ENCODE results near the gene CNTNAP2.

CNTNAP2 gene

GRCh38 chr7:148148456-148148855 lies 2031.9 kb downstream of the CNTNAP2 start:
- Histone ChIP-seq H3K36me3 (ENCODE audit: insufficient read depth, insufficient read length, low read length) (no peaks in the 10 kb centered on the region), H3K9ac (ENCODE audit: insufficient read length, low read depth) (no peak overlapping the region), H3K4me1 (ENCODE audit: insufficient read depth, insufficient read length) (no peaks in the 10 kb centered on the region), H3K4me3 (ENCODE audit: insufficient read length, low read depth) (no peak overlapping the region), H3K9me3 (ENCODE audit: insufficient read depth, low read length) (peaks cover 14% of the 10 kb centered on the region; the same call in 1 of the 2 replicates), H3K27me3 (ENCODE audit: insufficient read depth, insufficient read length) (no peaks in the 10 kb centered on the region)
- TF ChIP-seq ZNF274 (IDR thresholded peaks at IDR 0.05; ENCODE audit: low read depth, low read length): no peak
- TF ChIP-seq YY1 (IDR thresholded peaks at IDR 0.05; ENCODE audit: insufficient read depth, insufficient read length): no peak
- no peak for TF ChIP-seq SUZ12 (IDR thresholded peaks at IDR 0.05; ENCODE audit: extremely low read depth, insufficient read depth, insufficient read length)
- no peak for DNase-seq (ENCODE audit: low read depth, low spot score)

GRCh38 chr7:148149730-148150129 lies 2033.1 kb downstream of the CNTNAP2 start:
- Histone ChIP-seq H3K27me3 (ENCODE audit: insufficient read depth, insufficient read length) (no peaks in the 10 kb centered on the region), H3K9ac (ENCODE audit: insufficient read length, low read depth) (no peak overlapping the region), H3K4me3 (ENCODE audit: insufficient read length, low read depth) (no peak overlapping the region), H3K9me3 (ENCODE audit: insufficient read depth, low read length) (peaks cover 5% of the 10 kb centered on the region; the same call in 1 of the 2 replicates), H3K4me1 (ENCODE audit: insufficient read depth, insufficient read length) (no peaks in the 10 kb centered on the region), H3K36me3 (ENCODE audit: insufficient read depth, insufficient read length, low read length) (no peaks in the 10 kb centered on the region)
- DNase-seq (ENCODE audit: low read depth, low spot score): no peak
- no peak for TF ChIP-seq YY1 (IDR thresholded peaks at IDR 0.05; ENCODE audit: insufficient read depth, insufficient read length)
- no peak for TF ChIP-seq ZNF274 (IDR thresholded peaks at IDR 0.05; ENCODE audit: low read depth, low read length)
- TF ChIP-seq SUZ12 (IDR thresholded peaks at IDR 0.05; ENCODE audit: extremely low read depth, insufficient read depth, insufficient read length): no peak

DNA sequence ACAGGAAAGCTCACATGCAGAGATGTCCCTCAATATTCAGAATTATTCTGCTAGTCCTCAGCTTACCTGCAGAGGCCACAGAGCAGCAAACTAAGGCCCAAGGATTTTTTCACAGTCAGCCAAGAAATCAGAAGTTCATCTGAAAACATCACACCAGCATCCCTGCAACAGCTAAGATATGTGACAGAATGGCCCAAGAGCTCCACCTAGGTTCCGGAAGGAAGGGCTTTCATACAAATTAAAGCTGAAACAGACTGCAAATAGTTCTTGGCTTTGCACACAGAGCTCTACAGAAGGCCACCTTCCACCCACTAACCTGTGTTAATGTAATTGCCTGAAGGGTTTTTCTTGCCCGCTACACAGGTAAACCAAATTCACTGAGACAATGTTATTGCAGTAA lies 2035.2 kb downstream of the CNTNAP2 start:
- no peaks in the 10 kb centered on the region for H3K27me3 ChIP-seq (ENCODE audit: insufficient read depth, insufficient read length)
- peaks cover 2% of the 10 kb centered on the region for H3K4me1 ChIP-seq (ENCODE audit: insufficient read depth, insufficient read length)
- DNase-seq (ENCODE audit: low read depth, low spot score): no peak
- H3K36me3 ChIP-seq (ENCODE audit: insufficient read depth, insufficient read length, low read length): no peaks in the 10 kb centered on the region
- H3K9me3 ChIP-seq (ENCODE audit: insufficient read depth, low read length): peaks cover 5% of the 10 kb centered on the region; the same call in 1 of the 2 replicates
- TF ChIP-seq ZNF274 (IDR thresholded peaks at IDR 0.05; ENCODE audit: low read depth, low read length) (no peak), SUZ12 (IDR thresholded peaks at IDR 0.05; ENCODE audit: extremely low read depth, insufficient read depth, insufficient read length) (no peak), YY1 (IDR thresholded peaks at IDR 0.05; ENCODE audit: insufficient read depth, insufficient read length) (no peak)
- H3K9ac ChIP-seq (ENCODE audit: insufficient read length, low read depth): no peak overlapping the region
- no peak overlapping the region for H3K4me3 ChIP-seq (ENCODE audit: insufficient read length, low read depth)

DNA sequence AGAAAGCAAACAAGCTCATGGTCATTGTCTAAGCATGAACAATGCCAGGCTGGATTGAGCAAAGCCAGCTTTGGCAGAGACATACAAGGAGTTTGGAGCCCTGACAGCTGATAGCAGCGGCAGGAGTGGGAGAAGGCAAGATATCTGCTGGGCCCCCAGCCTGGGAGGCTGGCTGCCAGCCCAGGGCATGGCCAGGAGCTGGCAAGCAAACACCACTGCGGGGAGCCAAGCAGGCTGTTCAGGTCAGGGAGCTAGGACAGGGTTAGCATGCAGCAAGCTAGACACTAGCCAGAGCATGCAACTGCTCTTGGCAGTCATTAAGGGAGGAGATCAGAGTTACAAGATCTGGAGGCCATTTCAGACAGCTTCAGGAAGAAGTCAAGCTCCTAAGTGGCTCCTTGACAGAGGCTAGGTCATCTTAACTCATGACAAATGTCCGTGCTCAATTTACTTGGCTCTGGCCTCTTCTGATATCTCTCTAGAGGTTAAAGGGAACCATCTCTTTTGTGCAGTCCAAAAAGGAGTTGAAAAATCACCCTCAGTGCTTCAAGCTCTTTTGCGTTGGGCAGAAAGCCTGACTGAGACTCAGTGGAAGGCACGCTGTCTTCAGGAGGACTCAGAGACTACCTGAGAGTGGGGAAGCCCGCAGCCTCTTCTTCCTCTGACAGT lies 2037.1 kb downstream of the CNTNAP2 start:
- H3K27me3 ChIP-seq (ENCODE audit: insufficient read depth, insufficient read length): no peaks in the 10 kb centered on the region
- peaks cover 2% of the 10 kb centered on the region for H3K4me1 ChIP-seq (ENCODE audit: insufficient read depth, insufficient read length)
- no peaks in the 10 kb centered on the region for H3K36me3 ChIP-seq (ENCODE audit: insufficient read depth, insufficient read length, low read length)
- H3K4me3 ChIP-seq (ENCODE audit: insufficient read length, low read depth): no peak overlapping the region
- peaks cover 5% of the 10 kb centered on the region; the same call in 1 of the 2 replicates for H3K9me3 ChIP-seq (ENCODE audit: insufficient read depth, low read length)
- H3K9ac ChIP-seq (ENCODE audit: insufficient read length, low read depth): no peak overlapping the region
- no peak for DNase-seq (ENCODE audit: low read depth, low spot score)
- TF ChIP-seq YY1 (IDR thresholded peaks at IDR 0.05; ENCODE audit: insufficient read depth, insufficient read length) (no peak), ZNF274 (IDR thresholded peaks at IDR 0.05; ENCODE audit: low read depth, low read length) (no peak), SUZ12 (IDR thresholded peaks at IDR 0.05; ENCODE audit: extremely low read depth, insufficient read depth, insufficient read length) (no peak)

GRCh38 chr7:148155000-148155399 lies 2038.4 kb downstream of the CNTNAP2 start:
- TF ChIP-seq YY1 (IDR thresholded peaks at IDR 0.05; ENCODE audit: insufficient read depth, insufficient read length) (no peak), SUZ12 (IDR thresholded peaks at IDR 0.05; ENCODE audit: extremely low read depth, insufficient read depth, insufficient read length) (no peak), ZNF274 (IDR thresholded peaks at IDR 0.05; ENCODE audit: low read depth, low read length) (no peak)
- Histone ChIP-seq H3K27me3 (ENCODE audit: insufficient read depth, insufficient read length) (no peaks in the 10 kb centered on the region), H3K9me3 (ENCODE audit: insufficient read depth, low read length) (peaks cover 5% of the 10 kb centered on the region; the same call in 1 of the 2 replicates), H3K36me3 (ENCODE audit: insufficient read depth, insufficient read length, low read length) (no peaks in the 10 kb centered on the region), H3K4me3 (ENCODE audit: insufficient read length, low read depth) (no peak overlapping the region), H3K4me1 (ENCODE audit: insufficient read depth, insufficient read length) (peaks cover 2% of the 10 kb centered on the region), H3K9ac (ENCODE audit: insufficient read length, low read depth) (no peak overlapping the region)
- DNase-seq (ENCODE audit: low read depth, low spot score): no peak

- H3K4me1 ChIP-seq (ENCODE audit: insufficient read depth, insufficient read length): peaks cover 2% of the 10 kb centered on the region
- peaks cover 5% of the 10 kb centered on the region; the same call in 1 of the 2 replicates for H3K9me3 ChIP-seq (ENCODE audit: insufficient read depth, low read length)
- no peak for DNase-seq (ENCODE audit: low read depth, low spot score)
- no peaks in the 10 kb centered on the region for H3K36me3 ChIP-seq (ENCODE audit: insufficient read depth, insufficient read length, low read length)
- H3K4me3 ChIP-seq (ENCODE audit: insufficient read length, low read depth): no peak overlapping the region
- no peak for TF ChIP-seq YY1 (IDR thresholded peaks at IDR 0.05; ENCODE audit: insufficient read depth, insufficient read length)
- TF ChIP-seq ZNF274 (IDR thresholded peaks at IDR 0.05; ENCODE audit: low read depth, low read length): no peak
- TF ChIP-seq SUZ12 (IDR thresholded peaks at IDR 0.05; ENCODE audit: extremely low read depth, insufficient read depth, insufficient read length): no peak
- no peak overlapping the region for H3K9ac ChIP-seq (ENCODE audit: insufficient read length, low read depth)
- H3K27me3 ChIP-seq (ENCODE audit: insufficient read depth, insufficient read length): no peaks in the 10 kb centered on the region
Observed at GRCh38 chr7:148155826-148156225, 2039.2 kb downstream of the CNTNAP2 start.

- Histone ChIP-seq H3K9ac (ENCODE audit: insufficient read length, low read depth) (no peak overlapping the region), H3K9me3 (ENCODE audit: insufficient read depth, low read length) (peaks cover 5% of the 10 kb centered on the region; the same call in 1 of the 2 replicates), H3K27me3 (ENCODE audit: insufficient read depth, insufficient read length) (no peaks in the 10 kb centered on the region), H3K4me3 (ENCODE audit: insufficient read length, low read depth) (no peak overlapping the region), H3K36me3 (ENCODE audit: insufficient read depth, insufficient read length, low read length) (no peaks in the 10 kb centered on the region), H3K4me1 (ENCODE audit: insufficient read depth, insufficient read length) (peaks cover 2% of the 10 kb centered on the region)
- TF ChIP-seq SUZ12 (IDR thresholded peaks at IDR 0.05; ENCODE audit: extremely low read depth, insufficient read depth, insufficient read length) (no peak), ZNF274 (IDR thresholded peaks at IDR 0.05; ENCODE audit: low read depth, low read length) (no peak), YY1 (IDR thresholded peaks at IDR 0.05; ENCODE audit: insufficient read depth, insufficient read length) (no peak)
- no peak for DNase-seq (ENCODE audit: low read depth, low spot score)
Observed at GRCh38 chr7:148156233-148156632, 2039.6 kb downstream of the CNTNAP2 start.
